ENCODE measurements around the gene LEMD2.

GRCh38 chr6:33813990-33814985, 25.4 kb upstream of the LEMD2 start:
- no peak for TF ChIP-seq POLR2AphosphoS5 (IDR thresholded peaks at IDR 0.05; ENCODE audit: borderline replicate concordance, low read depth, low read length)
- no peak for TF ChIP-seq EZH2 (IDR thresholded peaks at IDR 0.05)

All from SK-N-MC (cell line).